ENCODE results near the gene MBD2. TPM values are rescaled to one million over a fixed set of nuclear protein-coding genes. Genes with fewer than 3 reads are reported as not detected.

MBD2 gene
- total RNA-seq, 6 experiments from 2014 or later = 13.7 to 47.7 (median 29.4) TPM

GRCh38 chr18:54184836-54185235, 39.6 kb downstream of the MBD2 start:
- Histone ChIP-seq H3K36me3 (peaks cover 0 to 9% (median 0%) of the 10 kb centered on the region in 4 donors), H3K4me1 (no peaks in the 10 kb centered on the region), H3K27ac (no peak overlapping the region), H3K4me3 (no peak overlapping the region), H3K27me3 (no peaks in the 10 kb centered on the region), H3K9me3 (no peaks in the 10 kb centered on the region)
- intact Hi-C loops (cut with DNase I) = no loop called here
- ATAC-seq (no peak), DNase-seq (no peak)
- TF ChIP-seq, protein P1, sequence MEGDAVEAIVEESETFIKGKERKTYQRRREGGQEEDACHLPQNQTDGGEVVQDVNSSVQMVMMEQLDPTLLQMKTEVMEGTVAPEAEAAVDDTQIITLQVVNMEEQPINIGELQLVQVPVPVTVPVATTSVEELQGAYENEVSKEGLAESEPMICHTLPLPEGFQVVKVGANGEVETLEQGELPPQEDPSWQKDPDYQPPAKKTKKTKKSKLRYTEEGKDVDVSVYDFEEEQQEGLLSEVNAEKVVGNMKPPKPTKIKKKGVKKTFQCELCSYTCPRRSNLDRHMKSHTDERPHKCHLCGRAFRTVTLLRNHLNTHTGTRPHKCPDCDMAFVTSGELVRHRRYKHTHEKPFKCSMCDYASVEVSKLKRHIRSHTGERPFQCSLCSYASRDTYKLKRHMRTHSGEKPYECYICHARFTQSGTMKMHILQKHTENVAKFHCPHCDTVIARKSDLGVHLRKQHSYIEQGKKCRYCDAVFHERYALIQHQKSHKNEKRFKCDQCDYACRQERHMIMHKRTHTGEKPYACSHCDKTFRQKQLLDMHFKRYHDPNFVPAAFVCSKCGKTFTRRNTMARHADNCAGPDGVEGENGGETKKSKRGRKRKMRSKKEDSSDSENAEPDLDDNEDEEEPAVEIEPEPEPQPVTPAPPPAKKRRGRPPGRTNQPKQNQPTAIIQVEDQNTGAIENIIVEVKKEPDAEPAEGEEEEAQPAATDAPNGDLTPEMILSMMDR (IDR thresholded peaks at IDR 0.05) = no peak
- TF ChIP-seq POLR2A (IDR thresholded peaks at IDR 0.05) = no peak

DNA sequence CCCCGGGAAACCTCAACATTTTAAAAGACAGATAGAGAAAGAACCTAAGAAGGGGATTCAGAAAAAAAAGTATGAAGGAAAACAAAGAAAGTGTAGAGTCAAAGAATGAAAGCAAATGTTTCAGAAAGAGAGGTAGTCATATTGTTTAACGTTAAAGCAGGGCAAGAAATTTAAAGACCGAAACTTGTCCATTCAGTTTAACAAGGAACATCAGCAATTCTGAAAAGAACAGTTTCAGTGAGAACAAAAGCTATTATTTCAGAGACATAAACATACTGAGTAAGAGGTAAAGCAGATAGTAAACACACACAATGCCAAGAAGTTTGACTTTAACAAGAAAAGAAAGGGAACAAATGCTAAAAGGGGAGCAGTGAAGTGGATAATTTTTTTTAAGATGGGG, 41.1 kb downstream of the MBD2 start:
- 91% methylated on average over 3 of the region's 3 CpGs for WGBS (ENCODE audit: insufficient coverage, low coverage, low lambda C conversion rate, missing lambda C conversion rate)
- Histone ChIP-seq H3K36me3 (peaks cover 0 to 9% (median 0%) of the 10 kb centered on the region in 4 donors), H3K4me3 (no peak overlapping the region), H3K4me1 (no peaks in the 10 kb centered on the region), H3K9me3 (no peaks in the 10 kb centered on the region), H3K27ac (no peak overlapping the region), H3K27me3 (no peaks in the 10 kb centered on the region)
- TF ChIP-seq, protein P1 (IDR thresholded peaks at IDR 0.05) = no peak
- TF ChIP-seq POLR2A (IDR thresholded peaks at IDR 0.05) = no peak
- no peak for ATAC-seq
- intact Hi-C loops (cut with DNase I) = no loop called here
- DNase-seq = no peak

DNA sequence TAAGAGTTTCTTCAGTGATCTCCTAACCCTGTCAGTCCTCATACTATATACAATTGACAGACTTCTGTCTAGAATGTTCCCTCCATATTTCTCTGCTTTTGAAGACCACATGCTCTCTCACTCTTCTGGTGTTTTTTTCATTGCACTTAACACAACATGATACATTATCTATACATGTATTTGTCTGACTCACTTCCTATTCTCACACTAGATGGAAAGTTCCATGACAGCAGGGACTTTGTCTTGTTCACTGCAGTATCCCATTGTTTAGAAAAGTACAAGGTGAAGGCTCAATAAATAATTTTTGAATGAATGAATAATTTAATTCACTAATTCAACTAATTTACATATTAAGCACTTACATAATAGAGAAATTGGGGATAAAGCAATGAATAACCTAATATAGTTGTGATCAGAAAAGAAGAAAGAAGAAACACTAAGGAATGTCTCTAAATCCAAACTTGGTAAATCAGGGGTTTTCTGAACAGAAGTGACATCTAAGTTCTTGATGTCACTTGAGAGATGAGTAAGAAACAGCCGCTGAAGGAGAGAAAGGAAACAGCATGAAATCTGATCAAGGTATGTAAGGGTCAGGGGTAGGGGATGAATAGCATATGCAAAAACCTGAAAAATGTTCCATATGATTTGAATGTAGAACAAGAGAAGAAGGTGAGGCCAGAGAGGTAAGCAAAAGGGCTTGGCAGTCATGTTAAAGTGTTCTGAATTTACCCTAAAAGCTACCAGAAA, 42.4 kb downstream of the MBD2 start:
- no peak for TF ChIP-seq POLR2A (IDR thresholded peaks at IDR 0.05)
- TF ChIP-seq, protein P1 (IDR thresholded peaks at IDR 0.05) = no peak
- DNase-seq (no peak), ATAC-seq (no peak)
- Histone ChIP-seq H3K9me3 (no peaks in the 10 kb centered on the region), H3K36me3 (peaks cover 0 to under 1% (median 0%) of the 10 kb centered on the region in 4 donors), H3K4me3 (no peak overlapping the region), H3K27ac (no peak overlapping the region), H3K4me1 (no peaks in the 10 kb centered on the region), H3K27me3 (no peaks in the 10 kb centered on the region)
- 82% methylated on average over 1 of the region's 1 CpG for WGBS (ENCODE audit: insufficient coverage, low coverage, low lambda C conversion rate, missing lambda C conversion rate)
- intact Hi-C loops (cut with DNase I) = no loop called here

DNA sequence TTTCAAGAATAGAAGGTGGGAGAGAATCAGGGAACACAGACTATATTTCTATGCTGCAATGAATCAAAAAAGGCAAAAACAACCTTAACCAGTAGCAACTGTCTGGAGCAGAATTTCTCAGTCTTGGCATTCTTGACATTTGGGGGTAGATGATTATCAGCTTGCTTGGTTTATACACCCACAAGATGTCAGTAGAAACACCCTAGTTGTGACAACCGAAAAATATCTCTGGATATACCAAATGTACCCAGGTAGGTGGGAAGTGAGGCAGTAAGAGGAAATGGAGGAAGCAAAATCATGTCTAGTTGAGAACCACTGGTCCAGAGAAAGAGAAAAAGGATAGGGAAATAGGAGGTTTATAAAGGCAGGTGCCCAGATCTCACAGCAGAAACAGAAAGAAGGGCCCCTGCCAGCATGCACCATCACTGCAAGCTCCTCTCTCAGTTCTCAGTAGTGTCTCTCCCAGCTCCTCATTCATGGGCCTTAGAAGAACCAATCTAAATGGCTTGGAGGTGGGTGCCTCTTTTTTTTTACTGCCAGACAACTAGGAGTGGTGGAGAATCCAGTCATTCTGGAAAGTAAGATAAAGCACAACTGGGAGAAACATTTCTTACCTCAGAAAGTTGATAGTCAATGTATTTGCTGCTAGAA, 50.4 kb downstream of the MBD2 start:
- Histone ChIP-seq H3K27me3 (no peaks in the 10 kb centered on the region), H3K27ac (no peak overlapping the region), H3K4me1 (peaks cover 0 to 7% (median 0%) of the 10 kb centered on the region in 4 donors), H3K36me3 (no peaks in the 10 kb centered on the region), H3K4me3 (no peak overlapping the region), H3K9me3 (no peaks in the 10 kb centered on the region)
- intact Hi-C loops (cut with DNase I) = no loop called here
- DNase-seq (no peak), ATAC-seq (no peak)
- 67% methylated on average over 1 of the region's 1 CpG for WGBS (ENCODE audit: insufficient coverage, low coverage, low lambda C conversion rate, missing lambda C conversion rate)
- TF ChIP-seq, protein P1 (IDR thresholded peaks at IDR 0.05) = no peak
- TF ChIP-seq POLR2A (IDR thresholded peaks at IDR 0.05) = no peak

Data from right lobe of liver (tissue), 6 donors.